GM21390 (cell line): Measurements from ENCODE around the gene NME4.
"Not testable (repeated sequence)": the region's sequence is repeated elsewhere in the genome, so short reads cannot be mapped to it uniquely, and the experiment has no call there.

Experiments used
- ATAC-seq: cut with Tn5 transposase; IDR thresholded peaks from one replicate; pipeline ENCODE4 v1.9.1; 2021; ENCODE audit not compliant: unreplicated experiment

The NME4 gene

GRCh38 chr16:375927-376816 is 20.8 kb upstream of the NME4 start:
- no peak for ATAC-seq

GRCh38 chr16:376817-377418 is 20.1 kb upstream of the NME4 start:
- ATAC-seq: no peak

- no peak for ATAC-seq
Measured at GRCh38 chr16:377419-377951, 19.5 kb upstream of the NME4 start.

GRCh38 chr16:378113-378820 is 18.7 kb upstream of the NME4 start:
- not testable (repeated sequence) for ATAC-seq

- no peak for ATAC-seq
Measured at GRCh38 chr16:378821-379182, 18.2 kb upstream of the NME4 start.

- ATAC-seq: no peak
Measured at GRCh38 chr16:379183-379960, 17.6 kb upstream of the NME4 start.

GRCh38 chr16:379961-380761 is 16.8 kb upstream of the NME4 start:
- ATAC-seq: no peak

- ATAC-seq: no peak
Measured at GRCh38 chr16:380762-381011, 16.3 kb upstream of the NME4 start.

GRCh38 chr16:381012-381788 is 15.8 kb upstream of the NME4 start:
- ATAC-seq: peak; percentile 34

GRCh38 chr16:381789-382717 is 14.9 kb upstream of the NME4 start, which contains the start of gene PGAP6:
PGAP6 (minus strand) TSS chr16:381978; CDS start chr16:381821, 157 bp downstream.
- ATAC-seq: peak; percentile 41

- ATAC-seq: no peak
Measured at GRCh38 chr16:383326-384051, 13.5 kb upstream of the NME4 start.

GRCh38 chr16:386641-387156 is 10.3 kb upstream of the NME4 start:
- no peak for ATAC-seq

GRCh38 chr16:387761-388666 is 9.0 kb upstream of the NME4 start:
- ATAC-seq: not testable (repeated sequence)

GRCh38 chr16:389352-389751 is 7.6 kb upstream of the NME4 start:
- no peak for ATAC-seq

- ATAC-seq: no peak
Measured at GRCh38 chr16:391885-392335, 5.1 kb upstream of the NME4 start.

GRCh38 chr16:392450-393030 is 4.5 kb upstream of the NME4 start:
- ATAC-seq: no peak
